H1 (cell line): Measurements from ENCODE around the gene FADS6. TPM values are rescaled to one million over a fixed set of nuclear protein-coding genes. Genes with fewer than 3 reads are reported as not detected.

Experiments used
- CTCF ChIA-PET: fragments of 300-600 bp; sonication (Branson Sonifier 250); formaldehyde crosslinking; loops from one replicate; lab custom pipeline; 2021; ENCODE audit not compliant: partially characterized antibody; lab: Charles Lee
- POLR2A ChIA-PET: fragments of 300-600 bp; sonication (Branson Sonifier 250); formaldehyde crosslinking; loops from one replicate; lab custom pipeline; 2021; ENCODE audit warnings: inconsistent platforms; ENCODE audit not compliant: partially characterized antibody; lab: Charles Lee
- DNase-seq, 2 experiments: peaks; one replicate each; pipeline versions ENCODE4 v3.0.0 to v3.0.0-alpha.2; 2010 to 2022; ENCODE audit warnings: low spot score in 2 of 2, low read depth in 1 of 2, mixed read lengths in 1 of 2
- FAIRE-seq: peaks from 2 replicates; lab custom pipeline; 2011; peaks lifted over from hg19 to GRCh38; lab: Jason Lieb, UNC
- H2AFZ ChIP-seq: 2 replicates; pipeline ENCODE4 v1.8.1; 2012; ENCODE audit warnings: low read length, inconsistent platforms
- H2AK5ac ChIP-seq: 2 replicates; pipeline ENCODE4 v1.6.1; 2013; ENCODE audit warnings: low read depth, low read length
- H2BK120ac ChIP-seq: replicated peaks from 2 replicates; pipeline ENCODE3; 2013; ENCODE audit warnings: low read depth, low read length, inconsistent platforms
- H2BK12ac ChIP-seq: 2 replicates; pipeline ENCODE4 v1.6.1; 2013; ENCODE audit warnings: low read depth, low read length
- H2BK15ac ChIP-seq: 2 replicates; pipeline ENCODE4 v1.6.1; 2013; ENCODE audit warnings: low read length
- H2BK20ac ChIP-seq: 2 replicates; pipeline ENCODE4 v1.6.1; 2013; ENCODE audit warnings: low read length
- H2BK5ac ChIP-seq: 2 replicates; pipeline ENCODE4 v1.6.1; 2013; ENCODE audit warnings: low read depth, low read length
- H3K14ac ChIP-seq: 2 replicates; pipeline ENCODE4 v1.6.1; 2013; ENCODE audit warnings: inconsistent platforms; ENCODE audit not compliant: insufficient read length
- H3K18ac ChIP-seq: 2 replicates; pipeline ENCODE4 v1.6.1; 2013; ENCODE audit warnings: low read length; ENCODE audit errors: extremely low read depth
- H3K23ac ChIP-seq: 2 replicates; pipeline ENCODE4 v1.6.1; 2013; ENCODE audit warnings: inconsistent platforms; ENCODE audit not compliant: insufficient read length
- H3K23me2 ChIP-seq: 2 replicates; pipeline ENCODE4 v1.6.1; 2013; ENCODE audit warnings: low read depth, low read length
- H3K27ac ChIP-seq: 2 replicates; pipeline ENCODE4 v1.6.1; 2011; ENCODE audit warnings: low read depth, low read length, inconsistent platforms
- H3K27me3 ChIP-seq, 4 experiments: replicated peaks in 1 of 4; 1 replicate in 1 of 4; 2 replicates in 3 of 4; pipeline versions ENCODE4 v1.6.1 to v1.8.1; 2011 to 2013; ENCODE audit warnings: low read length in 3 of 4, mild to moderate bottlenecking in 3 of 4, inconsistent platforms in 2 of 4, mixed read lengths in 2 of 4, moderate library complexity in 1 of 4; ENCODE audit not compliant: control insufficient read depth in 3 of 4, insufficient read depth in 3 of 4; ENCODE audit errors: extremely low read depth in 1 of 4
- H3K36me3 ChIP-seq, 4 experiments: 2 replicates each; pipeline versions ENCODE4 v1.6.1 to v1.8.1; 2011 to 2013; ENCODE audit warnings: mild to moderate bottlenecking in 4 of 4, low read length in 3 of 4, moderate library complexity in 2 of 4, control low read depth in 1 of 4, inconsistent platforms in 1 of 4; ENCODE audit not compliant: insufficient read depth in 4 of 4, control insufficient read depth in 2 of 4
- H3K4ac ChIP-seq: replicated peaks from 2 replicates; pipeline ENCODE3; 2013; ENCODE audit warnings: low read length, low read depth, mixed read lengths, inconsistent platforms; ENCODE audit not compliant: insufficient read length
- H3K4me1 ChIP-seq, 4 experiments: replicated peaks in 1 of 4; 1 replicate in 1 of 4; 2 replicates in 3 of 4; pipeline versions ENCODE4 v1.6.1 to v1.8.1; 2011 to 2013; ENCODE audit warnings: low read length in 3 of 4, inconsistent platforms in 2 of 4, mixed read lengths in 1 of 4; ENCODE audit not compliant: insufficient read depth in 4 of 4, control insufficient read depth in 3 of 4
- H3K4me2 ChIP-seq, 2 experiments: 2 replicates each; pipeline versions ENCODE4 v1.6.1 to v1.8.1; 2011 to 2013; ENCODE audit warnings: low read depth in 2 of 2, low read length in 2 of 2, control low read depth in 1 of 2, inconsistent platforms in 1 of 2, mild to moderate bottlenecking in 1 of 2; ENCODE audit not compliant: insufficient read depth in 1 of 2
- H3K4me3 ChIP-seq, 4 experiments: fragments of 200-600, 300-600 bp in 1 of 4; sonication (generic), shearing (Covaris generic), sonication (Bioruptor Twin) in 1 of 4; 2 replicates each; pipeline versions ENCODE4 v1.5.1 to v1.8.1; 2011 to 2016; ENCODE audit warnings: low read length in 4 of 4, low read depth in 3 of 4, control low read depth in 2 of 4, inconsistent platforms in 2 of 4, mild to moderate bottlenecking in 2 of 4, mixed read lengths in 1 of 4, moderate library complexity in 1 of 4; ENCODE audit not compliant: insufficient read depth in 2 of 4; ENCODE audit errors: extremely low read depth in 1 of 4
- H3K56ac ChIP-seq: replicated peaks from 2 replicates; pipeline ENCODE3; 2013; ENCODE audit warnings: low read depth, mild to moderate bottlenecking, mixed read lengths, low read length, inconsistent platforms; ENCODE audit not compliant: insufficient read length
- H3K79me1 ChIP-seq: 2 replicates; pipeline ENCODE4 v1.6.1; 2013; ENCODE audit warnings: low read depth, low read length, control low read depth
- H3K79me2 ChIP-seq, 2 experiments: 2 replicates each; pipeline versions ENCODE4 v1.6.1 to v1.8.1; 2012 to 2013; ENCODE audit warnings: low read length in 2 of 2, mild to moderate bottlenecking in 2 of 2, inconsistent platforms in 1 of 2; ENCODE audit not compliant: insufficient read depth in 2 of 2, control insufficient read depth in 1 of 2
- H3K9ac ChIP-seq, 4 experiments: replicated peaks in 1 of 4; 1 replicate in 1 of 4; 2 replicates in 3 of 4; pipeline versions ENCODE4 v1.6.1 to v1.8.1; 2011 to 2013; ENCODE audit warnings: low read depth in 3 of 4, low read length in 3 of 4, control low read depth in 2 of 4, mild to moderate bottlenecking in 2 of 4, moderate library complexity in 2 of 4, inconsistent platforms in 1 of 4; ENCODE audit errors: extremely low read depth in 1 of 4
- H3K9me3 ChIP-seq, 2 experiments: 2 replicates each; pipeline versions ENCODE4 v1.6.1 to v1.8.1; 2012 to 2013; ENCODE audit warnings: mild to moderate bottlenecking in 2 of 2, moderate library complexity in 2 of 2, control low read depth in 1 of 2, inconsistent platforms in 1 of 2, low read depth in 1 of 2, low read length in 1 of 2, mixed read lengths in 1 of 2; ENCODE audit not compliant: insufficient read depth in 2 of 2
- H4K20me1 ChIP-seq, 2 experiments: replicated peaks in 1 of 2; 2 replicates each; pipeline versions ENCODE3 to v1.8.1; 2011 to 2013; ENCODE audit warnings: inconsistent platforms in 2 of 2, low read length in 2 of 2, mild to moderate bottlenecking in 1 of 2; ENCODE audit not compliant: insufficient read depth in 2 of 2, control insufficient read depth in 1 of 2
- H4K5ac ChIP-seq: 2 replicates; pipeline ENCODE4 v1.6.1; 2013; ENCODE audit warnings: low read length, low read depth, mixed read lengths, inconsistent platforms; ENCODE audit not compliant: insufficient read length
- H4K8ac ChIP-seq: 2 replicates; pipeline ENCODE4 v1.8.0; 2013; ENCODE audit warnings: mild to moderate bottlenecking, moderate library complexity, low read length, inconsistent platforms; ENCODE audit not compliant: insufficient read depth; ENCODE audit errors: extremely low read depth
- H4K91ac ChIP-seq: replicated peaks from 2 replicates; pipeline ENCODE3; 2013; ENCODE audit warnings: low read length, mixed read lengths, inconsistent platforms; ENCODE audit not compliant: insufficient read length
- BRCA1 ChIP-seq: IDR thresholded peaks from 2 replicates; pipeline ENCODE4 v1.6.1; 2012; ENCODE audit warnings: low read depth, low read length, improper control_type of control experiment
- CEBPB ChIP-seq: IDR thresholded peaks from 2 replicates; pipeline ENCODE4 v1.6.1; 2012; ENCODE audit warnings: low read depth, low read length
- CREB1 ChIP-seq: IDR thresholded peaks from 2 replicates; pipeline ENCODE4 v1.6.1; 2012; ENCODE audit warnings: inconsistent platforms
- EGR1 ChIP-seq: IDR thresholded peaks from 2 replicates; pipeline ENCODE4 v1.6.1; 2011; ENCODE audit warnings: low read depth, low read length, borderline replicate concordance
- EP300 ChIP-seq, 2 experiments: IDR thresholded peaks; 1 replicate in 1 of 2; 2 replicates in 1 of 2; pipeline ENCODE4 v1.6.1; 2011 to 2012; ENCODE audit warnings: low read depth in 2 of 2, low read length in 2 of 2, mild to moderate bottlenecking in 2 of 2, borderline replicate concordance in 1 of 2, inconsistent platforms in 1 of 2, moderate library complexity in 1 of 2
- FOSL1 ChIP-seq: IDR thresholded peaks from 2 replicates; pipeline ENCODE4 v1.6.1; 2011; ENCODE audit warnings: mild to moderate bottlenecking, low read depth, low read length, moderate library complexity; ENCODE audit not compliant: insufficient read depth
- GABPA ChIP-seq: IDR thresholded peaks from 2 replicates; pipeline ENCODE4 v1.6.1; 2011; ENCODE audit warnings: mild to moderate bottlenecking, low read length, moderate library complexity, borderline replicate concordance; ENCODE audit not compliant: insufficient read depth
- JUN ChIP-seq: IDR thresholded peaks from 2 replicates; pipeline ENCODE4 v1.6.1; 2011; ENCODE audit warnings: low read depth, mild to moderate bottlenecking, improper control_type of control experiment, low read length
- MAFK ChIP-seq: IDR thresholded peaks from 2 replicates; pipeline ENCODE4 v1.6.1; 2012; ENCODE audit warnings: low read depth, mild to moderate bottlenecking, improper control_type of control experiment, low read length
- PHF8 ChIP-seq: fragments of 200-600 bp; sonication (generic); conservative IDR thresholded peaks from 2 replicates; pipeline ENCODE4 v1.7.1; 2012; ENCODE audit warnings: low read depth, mild to moderate bottlenecking, inconsistent platforms, low read length, moderate library complexity
- POLR2AphosphoS5 ChIP-seq: IDR thresholded peaks from 2 replicates; pipeline ENCODE4 v1.6.1; 2011; ENCODE audit warnings: low read depth, low read length
- POU5F1 ChIP-seq: IDR thresholded peaks from 2 replicates; pipeline ENCODE4 v1.6.1; 2011; ENCODE audit warnings: low read depth, mild to moderate bottlenecking, low read length, moderate library complexity
- TAF1 ChIP-seq: IDR thresholded peaks from 2 replicates; pipeline ENCODE4 v1.6.1; 2011; ENCODE audit warnings: mild to moderate bottlenecking, low read depth, low read length
- TEAD4 ChIP-seq: IDR thresholded peaks from 2 replicates; pipeline ENCODE4 v1.6.1; 2012; ENCODE audit warnings: low read depth, low read length, inconsistent platforms, mixed read lengths
- WGBS, 2 experiments: shearing (Covaris generic) in 1 of 2; methylation state at CpG; one replicate each; pipeline versions ENCODE4 v1.1.6 to v1.1.7; 2013 to 2015; ENCODE audit warnings: low lambda C conversion rate in 2 of 2, mixed read lengths in 2 of 2, inconsistent platforms in 1 of 2, low coverage in 1 of 2, missing lambda C conversion rate in 1 of 2; ENCODE audit not compliant: insufficient replicate concordance in 2 of 2, insufficient coverage in 1 of 2, insufficient read length in 1 of 2; ENCODE audit errors: extremely low coverage in 1 of 2, missing lambda C conversion rate in 1 of 2; 5-methylcytosine and 5-hydroxymethylcytosine counted together
- polyA plus RNA-seq, 7 experiments: library from polyadenylated mRNA; depleted of rRNA in 3 of 7; stranded (reverse) in 5 of 7; unstranded in 2 of 7; fragments of >200 nt in 5 of 7; fragments of 200-250 nt in 2 of 7; gene quantifications; 1 replicate in 5 of 7; 2 replicates in 1 of 7; 4 replicates in 1 of 7; pipeline versions ENCODE4 v1.2.1 to v1.2.3, GENCODE V29; 2011 to 2013; ENCODE audit warnings: missing spikeins in 2 of 7, mixed read lengths in 2 of 7
- total RNA-seq: library from RNA; stranded (reverse); fragmentation: NEBNext Ultra II Directional; extraction: Animal tissue kit (Norgen Biotek cat#: 25700); gene quantifications from 2 replicates; pipeline ENCODE4 v1.2.1, GENCODE V29; 2021

Gene FADS6
- total and polyA plus RNA-seq, 2 of the 8 experiments (the other 6 are each of a cell fraction or from before 2014, with no cell fraction given), result 0.56 to 2.5 TPM

- H3K23ac ChIP-seq, result no peak overlapping the region
- no peaks in the 10 kb centered on the region for H3K79me2 ChIP-seq
- no peak overlapping the region for H3K27ac ChIP-seq
- no peak overlapping the region for H2BK5ac ChIP-seq
- H4K5ac ChIP-seq, result no peak overlapping the region
- no peaks in the 10 kb centered on the region for H3K9me3 ChIP-seq
- no peak overlapping the region for H3K4me3 ChIP-seq
- WGBS, 2 experiments, result 83% methylated on average over 2 of the region's 2 CpGs; no CpG with 5 or more reads in 1 of the 2 experiments
- no peaks in the 10 kb centered on the region for H3K79me1 ChIP-seq
- H3K14ac ChIP-seq, result no peak overlapping the region
- H2AFZ ChIP-seq, result no peak overlapping the region
- H3K18ac ChIP-seq, result no peak overlapping the region; the same call in 1 of the 2 replicates
- no peak overlapping the region for H4K91ac ChIP-seq
- peaks cover 0 to 6% of the 10 kb centered on the region in 2 experiments for H4K20me1 ChIP-seq
- FAIRE-seq (no peak), DNase-seq (no peak)
- no peak overlapping the region; a peak in 1 of 4 replicates for H3K4me2 ChIP-seq
- H3K23me2 ChIP-seq, result peaks cover 9% of the 10 kb centered on the region; the same call in 1 of the 2 replicates
- no peak overlapping the region for H3K9ac ChIP-seq
- H2BK15ac ChIP-seq, result 0 out of 2 replicates have a peak overlapping the region, but pooled peaks have one; percentile 46
- no peak overlapping the region for H2BK120ac ChIP-seq
- H3K36me3 ChIP-seq, result no peaks in the 10 kb centered on the region; a peak in 1 of 8 replicates
- no peak overlapping the region for H2AK5ac ChIP-seq
- no peak overlapping the region for H4K8ac ChIP-seq
- POLR2A ChIA-PET, result interaction anchor here (1.8 kb wide), 1 partner anchor 49 kb away, joined by 4 read pairs; the partner anchor contains the start of gene FDXR
- CTCF ChIA-PET, result interaction anchor here (0.6 to 49.9 kb wide), 8 partner anchors 11 to 595 kb away, joined by 3 to 1072 read pairs (median 4); partner anchors contain the start of genes FADS6, FDXR and TSEN54
- H3K4me1 ChIP-seq, result peaks cover 0 to 19% (median 16%) of the 10 kb centered on the region in 4 experiments; a peak in 6 of 7 replicates
- H2BK20ac ChIP-seq, result no peak overlapping the region
- peaks cover 40 to 53% (median 44%) of the 10 kb centered on the region in 4 experiments for H3K27me3 ChIP-seq
- H3K56ac ChIP-seq, result no peak overlapping the region
- H3K4ac ChIP-seq, result no peak overlapping the region
- peak overlapping the region; percentile 90; the same call in 1 of the 2 replicates for H2BK12ac ChIP-seq
- TF ChIP-seq POLR2AphosphoS5, result no peak
- no peak for TF ChIP-seq TAF1
- no peak for TF ChIP-seq TEAD4
- no peak for TF ChIP-seq JUN
- no peak for TF ChIP-seq CEBPB
- no peak for TF ChIP-seq EGR1
- TF ChIP-seq CREB1, result no peak
- no peak for TF ChIP-seq BRCA1
- TF ChIP-seq PHF8, result no peak
- no peak for TF ChIP-seq POU5F1
- no peak for TF ChIP-seq EP300 (IDR thresholded peaks at IDR 0.05; ENCODE audit: borderline replicate concordance in 1 of 2, low read depth in 2 of 2, low read length in 2 of 2)
- TF ChIP-seq GABPA, result no peak
- no peak for TF ChIP-seq MAFK
- no peak for TF ChIP-seq FOSL1
Observed at GRCh38 chr17:74921769-74922168, 28.3 kb upstream of the FADS6 start.
